ENCODE results near the gene WDR73.
A peak's percentile ranks its signal among the peaks of the same experiment; 100 is the strongest.
"Not testable (repeated sequence)": the region's sequence is repeated elsewhere in the genome, so short reads cannot be mapped to it uniquely, and the experiment has no call there.

The WDR73 gene

GRCh38 chr15:84653910-84654688 lies at the start of gene WDR73:
Gene WDR73, minus strand, starts transcription at chr15:84654283. Its CDS starts 9 bp downstream, at chr15:84654274.
- peak; percentile 96 to 100 (median 99) for DNase-seq
- intact Hi-C loops (cut with DNase I) = loop anchor here (2.0 kb wide), 1 partner anchor 95 kb away; the partner anchor contains the start of gene ZNF592

GRCh38 chr15:84703808-84704207 lies 49.7 kb upstream of the WDR73 start:
- no peak for DNase-seq
- intact Hi-C loops (cut with DNase I) = no loop called here

DNA sequence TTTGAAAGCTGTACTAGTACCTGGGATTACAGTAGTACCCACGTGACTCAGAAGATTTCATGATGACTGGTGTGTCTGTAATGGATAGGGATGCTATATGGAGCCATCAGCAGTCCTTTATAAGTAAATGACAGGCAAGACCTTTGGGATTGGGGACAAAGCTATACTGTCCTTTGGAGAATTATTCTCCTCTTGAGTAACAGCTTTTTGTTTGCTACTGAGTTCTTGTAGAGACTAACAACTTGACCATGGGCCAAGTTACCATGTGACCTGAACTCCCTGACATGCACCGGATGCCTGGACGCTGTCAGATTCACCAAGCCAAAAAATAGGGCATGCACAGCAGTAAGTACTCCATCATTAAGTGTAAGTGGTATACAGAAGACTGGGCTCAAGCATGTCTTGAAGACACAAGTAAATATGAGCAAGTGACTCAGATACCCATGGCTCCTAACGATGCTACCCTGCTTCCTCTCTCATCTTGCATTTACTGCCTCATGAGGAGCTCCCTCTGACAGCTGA lies 48.9 kb upstream of the WDR73 start:
- intact Hi-C loops (cut with DNase I) = no loop called here
- DNase-seq = peak in 2 of 10 donors; percentile 12 to 36

- intact Hi-C loops (cut with DNase I) = no loop called here
Observed at GRCh38 chr15:84699538-84700191, 45.6 kb upstream of the WDR73 start.

GRCh38 chr15:84697236-84697990 lies 43.3 kb upstream of the WDR73 start:
- no peak for DNase-seq
- intact Hi-C loops (cut with DNase I) = no loop called here

More at GRCh38 chr15:84699538-84700191, 45.6 kb upstream of the WDR73 start:
- no peak for DNase-seq

- intact Hi-C loops (cut with DNase I) = no loop called here
- DNase-seq = no peak
Observed at GRCh38 chr15:84696757-84697156, 42.7 kb upstream of the WDR73 start.

GRCh38 chr15:84690342-84690741 lies 36.3 kb upstream of the WDR73 start:
- no peak for DNase-seq
- intact Hi-C loops (cut with DNase I) = no loop called here

- DNase-seq = no peak
- intact Hi-C loops (cut with DNase I) = no loop called here
Observed at GRCh38 chr15:84689858-84690257, 35.8 kb upstream of the WDR73 start.

- DNase-seq; intact Hi-C loops (cut with DNase I): not testable (repeated sequence)
Observed at GRCh38 chr15:84686446-84686845, 32.4 kb upstream of the WDR73 start.

DNA sequence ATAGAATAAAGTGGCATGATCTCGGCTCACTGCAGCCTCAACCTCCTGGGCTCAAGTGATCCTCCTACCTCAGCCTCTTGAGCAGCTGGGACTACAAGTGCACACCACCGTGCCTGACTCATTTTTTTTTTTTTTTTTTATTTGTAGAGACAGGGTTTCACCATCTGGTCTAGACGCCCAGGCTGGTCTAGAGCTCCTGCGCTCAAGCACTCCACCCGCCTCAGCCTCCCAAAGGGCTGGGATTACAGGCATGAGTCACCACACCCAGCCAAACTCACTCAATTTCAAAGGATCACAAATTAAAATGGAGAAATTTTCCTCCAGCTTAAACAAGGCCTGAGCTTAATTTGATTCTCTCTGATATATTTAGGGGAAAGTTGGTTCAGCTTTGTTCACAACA lies 31.2 kb upstream of the WDR73 start:
- DNase-seq = peak in 4 of 10 donors; percentile 14 to 82 (median 54)
- intact Hi-C loops (cut with DNase I) = no loop called here

DNA sequence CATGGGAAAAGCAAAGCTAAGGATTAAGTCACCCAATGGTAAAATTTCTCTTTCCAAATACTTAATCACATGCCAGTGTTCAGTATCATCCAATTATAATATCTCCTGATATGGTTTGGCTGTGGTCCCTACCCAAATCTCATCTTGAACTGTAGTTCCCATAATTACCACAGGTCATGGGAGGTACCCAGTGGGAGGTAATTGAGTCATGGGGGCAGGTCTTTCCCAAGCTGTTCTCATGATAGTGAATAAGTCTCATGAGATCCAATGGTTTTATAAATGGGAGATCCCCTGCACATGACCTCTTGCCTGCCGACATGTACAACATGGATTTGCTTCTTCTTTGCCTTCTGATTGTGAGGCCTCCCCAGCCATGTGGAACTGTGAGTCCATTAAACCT lies 30.0 kb upstream of the WDR73 start:
- no peak for DNase-seq
- intact Hi-C loops (cut with DNase I) = no loop called here

DNA sequence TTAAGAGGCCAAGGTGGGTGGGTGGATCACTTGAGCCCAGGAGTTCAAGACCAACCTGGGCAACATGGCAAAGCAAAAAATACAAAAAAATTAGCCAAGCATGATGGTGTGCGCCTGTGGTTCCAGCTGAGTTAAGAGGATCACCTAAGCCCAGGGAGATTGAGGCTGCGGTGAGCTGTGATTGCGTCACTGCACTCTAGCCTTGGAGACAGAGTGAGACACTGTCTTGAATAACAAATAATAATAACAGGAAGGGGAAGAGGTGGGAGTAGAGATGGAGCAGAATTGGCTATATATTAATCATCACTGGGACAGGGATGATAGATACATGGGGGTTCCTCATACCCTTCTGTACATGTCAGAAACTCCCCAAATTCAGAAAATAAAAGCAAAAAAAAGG lies 27.7 kb upstream of the WDR73 start:
- no peak for DNase-seq
- intact Hi-C loops (cut with DNase I) = no loop called here

- no peak for DNase-seq
- intact Hi-C loops (cut with DNase I) = no loop called here
Observed at GRCh38 chr15:84671211-84671610, 17.1 kb upstream of the WDR73 start.

GRCh38 chr15:84669726-84670125 lies 15.6 kb upstream of the WDR73 start:
- no peak for DNase-seq
- intact Hi-C loops (cut with DNase I) = no loop called here

DNA sequence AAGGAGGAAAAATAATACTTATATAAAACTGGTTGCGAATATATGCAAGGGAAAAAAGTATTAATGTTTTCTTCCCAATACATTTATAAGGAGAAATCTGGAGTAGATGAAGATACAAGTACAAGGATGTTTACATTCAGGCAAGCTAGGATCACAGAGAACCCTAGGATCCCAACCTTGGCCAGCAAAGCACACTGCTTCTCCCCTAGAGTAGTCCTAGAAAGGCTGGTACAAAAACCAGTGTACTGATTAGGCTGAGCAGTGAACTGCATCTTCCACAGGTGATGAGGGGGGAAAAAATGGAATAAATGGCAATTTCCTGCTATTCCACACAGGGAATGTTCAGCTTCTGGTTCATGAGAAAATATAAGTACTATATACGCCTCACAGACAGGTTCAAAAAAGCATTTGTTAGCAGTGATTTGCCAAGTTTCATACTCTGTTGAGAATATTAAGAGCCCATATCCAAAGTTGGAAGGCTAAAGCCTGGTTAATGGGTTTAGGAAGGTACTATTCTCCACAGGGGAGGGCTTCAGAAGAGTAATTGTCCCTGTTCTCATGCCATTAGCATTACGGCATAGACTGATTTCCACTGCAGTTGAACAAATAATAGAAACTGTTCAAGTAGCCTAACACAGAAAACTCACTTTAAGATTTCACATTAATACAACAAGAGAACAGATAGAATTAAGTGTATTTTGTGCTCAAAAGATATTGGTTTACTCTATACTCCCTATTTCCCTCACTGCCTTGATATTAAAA lies 14.3 kb upstream of the WDR73 start:
- no peak for DNase-seq
- intact Hi-C loops (cut with DNase I) = no loop called here

DNA sequence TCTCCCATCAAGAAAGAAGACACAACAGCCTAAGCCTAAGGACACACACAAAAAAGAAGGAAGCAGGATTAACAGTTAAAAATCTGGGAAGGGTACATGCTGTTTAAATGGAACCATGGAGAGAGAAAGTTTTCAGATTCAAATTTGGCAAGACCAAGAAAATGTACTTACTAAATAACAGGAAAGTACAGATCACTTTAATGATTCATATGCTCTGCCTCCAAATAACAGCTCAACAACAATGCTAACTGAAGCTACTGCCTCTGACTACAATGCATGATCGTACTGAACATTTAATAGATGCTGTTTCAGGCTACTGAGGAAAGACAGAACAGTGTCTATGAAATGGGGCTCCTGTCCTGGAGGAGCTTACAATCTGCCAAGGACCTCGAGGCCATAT lies 12.3 kb upstream of the WDR73 start:
- intact Hi-C loops (cut with DNase I) = no loop called here
- no peak for DNase-seq

DNA sequence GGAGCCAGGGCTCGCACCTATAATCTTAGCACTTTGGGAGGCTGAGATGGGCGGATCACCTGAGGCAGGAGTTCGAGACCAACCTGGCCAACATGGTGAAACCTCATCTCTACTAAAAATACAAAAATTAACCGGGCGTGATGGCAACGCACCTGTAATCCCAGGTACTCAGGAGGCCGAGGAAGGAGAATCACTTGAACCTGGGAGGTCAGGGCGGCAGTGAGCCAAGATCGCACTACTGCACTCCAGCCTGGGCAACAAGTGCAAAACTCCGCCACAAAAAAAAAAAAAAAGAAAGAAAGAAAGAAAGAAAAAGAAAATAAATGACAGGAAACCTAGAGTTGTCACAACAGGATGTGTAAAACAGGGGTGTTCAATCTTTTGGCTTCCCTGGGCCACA lies 6.9 kb upstream of the WDR73 start:
- intact Hi-C loops (cut with DNase I) = no loop called here
- DNase-seq = no peak

GRCh38 chr15:84659904-84660781 lies 6.1 kb upstream of the WDR73 start:
- intact Hi-C loops (cut with DNase I) = loop anchor here (5.0 kb wide), 2 partner anchors 57 to 272 kb away; partner anchors contain the start of gene SEC11A
- DNase-seq = no peak

- no peak for DNase-seq
- intact Hi-C loops (cut with DNase I) = loop anchor here (5.0 kb wide), 2 partner anchors 58 to 273 kb away; partner anchors contain the start of gene SEC11A
Observed at GRCh38 chr15:84658788-84659411, 4.8 kb upstream of the WDR73 start.
